ENCODE measurements around the gene P3H3.
A peak's percentile ranks its signal among the peaks of the same experiment; 100 is the strongest.
"Not testable (repeated sequence)": the region's sequence is repeated elsewhere in the genome, so short reads cannot be mapped to it uniquely, and the experiment has no call there.

P3H3 gene

GRCh38 chr12:6867413-6868210 lies 39.4 kb downstream of the P3H3 start, which contains the start of gene TPI1:
TSS of gene TPI1 (plus strand) at chr12:6867531. CDS start at chr12:6867567, 36 bp downstream.
- DNase-seq = peak; percentile 69 to 88 (median 87)

- peak in 1 of 3 experiments; percentile 38 for DNase-seq
These were observed 40.2 kb downstream of the P3H3 start for GRCh38 chr12:6868211-6869048.

- peak; percentile 80 to 90 (median 88) for DNase-seq
These were observed 41.1 kb downstream of the P3H3 start for GRCh38 chr12:6869049-6870021.

- peak in 1 of 3 experiments; percentile 15 for DNase-seq
These were observed 42.1 kb downstream of the P3H3 start for GRCh38 chr12:6870304-6870703.

DNA sequence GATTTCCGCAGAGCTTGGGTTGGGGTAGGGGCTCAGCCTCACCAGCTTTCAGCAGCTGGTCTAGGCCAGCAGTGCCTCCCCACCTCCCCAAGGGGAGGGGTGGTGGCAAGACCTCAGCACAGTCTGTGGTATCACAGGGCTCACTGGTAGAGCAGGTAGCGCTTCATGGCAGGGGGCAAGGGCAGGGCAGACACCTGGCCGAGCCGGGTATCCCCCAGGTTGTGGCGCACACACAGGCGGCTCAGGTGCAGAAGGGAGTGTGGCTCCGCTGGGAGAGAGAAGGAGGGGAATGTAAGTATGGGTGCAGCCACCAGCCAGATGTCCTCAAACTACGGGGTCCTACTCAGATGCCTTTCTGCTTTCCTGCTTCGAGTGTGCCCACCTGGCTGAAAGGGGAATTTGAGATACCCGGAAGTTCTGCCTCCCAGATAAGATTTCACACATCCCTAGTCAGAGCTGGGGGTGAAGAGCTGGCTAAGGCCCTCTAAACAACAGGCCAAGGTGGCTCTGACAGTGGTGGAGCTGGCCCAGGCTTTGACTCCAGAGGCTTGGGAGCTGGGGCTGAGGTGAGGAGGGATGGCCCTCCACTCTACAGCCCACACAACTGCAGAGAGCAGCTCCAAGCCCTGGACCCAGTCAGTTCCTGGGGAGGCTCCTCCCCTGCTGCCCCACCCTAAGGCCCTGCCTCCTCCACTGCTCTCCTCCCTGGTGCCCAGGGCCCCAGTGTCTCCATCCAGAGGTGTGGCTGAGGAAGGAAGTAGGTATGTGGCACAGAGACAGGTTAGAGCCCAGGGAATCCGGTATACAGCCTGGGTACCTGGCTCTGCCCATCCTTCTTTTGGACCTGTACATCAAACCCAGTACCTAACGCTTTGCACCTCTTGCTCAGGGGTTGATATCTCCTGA lies 43.1 kb downstream of the P3H3 start:
- DNase-seq = peak; percentile 13 to 39 (median 18)

GRCh38 chr12:6872073-6873048 lies 44.2 kb downstream of the P3H3 start:
- DNase-seq = peak; percentile 76 to 82 (median 80)

- peak; percentile 96 to 97 (median 97) for DNase-seq
These were observed 45.1 kb downstream of the P3H3 start, which contains the start of gene SPSB2 for GRCh38 chr12:6873094-6874014. TSS of gene SPSB2 (minus strand) at chr12:6873303. CDS start at chr12:6872901, 402 bp downstream.

DNA sequence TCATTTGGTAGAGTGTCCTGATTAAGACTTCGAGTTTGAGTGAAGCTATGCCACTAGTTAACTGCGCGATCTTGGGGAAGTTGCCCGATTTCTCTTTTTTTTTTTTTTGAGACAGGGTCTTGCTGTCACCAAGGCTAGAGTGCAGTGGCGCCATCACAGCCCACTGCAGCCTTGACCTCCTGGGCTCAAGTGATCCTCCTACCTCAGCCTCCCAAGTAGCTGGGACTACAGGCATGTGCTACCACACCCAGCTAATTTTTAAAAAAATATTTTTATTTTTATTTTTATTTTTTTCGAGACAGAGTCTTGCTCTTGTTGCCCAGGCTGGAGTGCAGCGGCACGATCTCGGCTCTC lies 45.8 kb downstream of the P3H3 start:
- DNase-seq = not testable (repeated sequence)

DNA sequence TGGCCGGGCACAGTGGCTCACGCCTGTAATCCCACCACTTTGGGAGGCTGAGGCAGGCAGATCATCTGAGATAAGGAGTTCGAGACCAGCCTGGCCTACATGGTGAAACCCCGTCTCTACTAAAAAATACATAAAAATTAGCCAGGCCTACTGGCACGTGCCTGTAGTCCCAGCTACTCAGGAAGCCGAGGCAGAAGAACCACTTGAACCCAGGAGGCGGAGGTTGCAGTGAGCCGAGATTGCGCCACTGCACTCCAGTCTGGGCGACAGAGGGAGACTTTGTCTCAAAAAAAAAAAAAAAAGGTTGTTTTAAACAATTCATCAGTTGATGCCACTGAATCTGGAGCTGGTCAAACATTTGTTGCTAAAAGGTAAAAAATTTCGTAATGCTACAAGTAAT lies 51.6 kb downstream of the P3H3 start:
- DNase-seq = not testable (repeated sequence)

- DNase-seq = no peak
These were observed 55.0 kb downstream of the P3H3 start for GRCh38 chr12:6883252-6883651.

DNA sequence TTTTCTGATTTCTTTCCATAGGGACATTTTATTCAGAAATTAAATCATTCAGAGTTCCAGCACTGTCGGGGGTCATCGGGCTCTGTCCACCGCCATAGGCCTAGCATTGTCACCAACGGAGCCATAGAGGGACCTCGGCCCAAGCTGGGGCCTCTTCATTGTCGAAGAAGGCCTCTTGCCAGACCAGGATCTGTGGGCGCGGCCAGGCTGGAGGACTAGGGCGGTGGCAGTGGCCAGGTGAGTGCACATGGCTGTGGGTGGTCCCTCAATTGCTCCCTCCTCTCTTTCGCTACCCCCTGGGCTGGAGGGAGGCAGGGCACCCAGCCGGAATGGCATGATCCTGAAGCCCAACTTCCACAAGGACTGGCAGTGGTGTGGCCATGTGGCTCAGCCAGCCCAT lies 55.5 kb downstream of the P3H3 start:
- DNase-seq = no peak

- no peak for DNase-seq
These were observed 56.3 kb downstream of the P3H3 start for GRCh38 chr12:6884539-6884938.

- DNase-seq = not testable (repeated sequence)
These were observed 58.2 kb downstream of the P3H3 start for GRCh38 chr12:6886206-6886999.

GRCh38 chr12:6887460-6887859 lies 59.3 kb downstream of the P3H3 start:
- DNase-seq = no peak

GRCh38 chr12:6888360-6888759 lies 60.2 kb downstream of the P3H3 start:
- DNase-seq = no peak

DNA sequence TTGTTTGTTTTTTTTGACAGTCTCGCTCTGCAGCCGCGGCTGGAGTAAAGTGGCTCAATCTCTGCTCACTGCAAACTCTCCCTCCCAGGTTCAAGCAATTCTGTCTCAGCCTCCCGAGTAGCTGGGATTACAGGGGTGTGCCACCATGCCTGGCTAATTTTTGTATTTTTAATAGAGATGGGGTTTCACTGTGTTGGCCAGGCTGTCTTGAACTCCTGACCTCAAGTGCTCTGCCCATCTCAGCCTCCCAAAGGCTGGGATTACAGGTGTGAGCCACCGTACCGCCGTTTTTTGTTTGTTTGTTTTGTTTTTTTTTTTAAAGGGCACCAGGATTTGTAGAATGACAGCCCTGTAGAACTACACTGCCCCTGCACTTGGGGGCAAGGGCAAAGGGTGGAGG lies 60.6 kb downstream of the P3H3 start:
- DNase-seq = not testable (repeated sequence)

Data from NCI-H1417 (cell line).